ENCODE results near the gene GBP2. TPM values are rescaled to one million over a fixed set of nuclear protein-coding genes. Genes with fewer than 3 reads are reported as not detected.

GBP2 gene
- total and polyA plus RNA-seq, 2 donors (not counting 3 experiments of a cell fraction or from before 2014, with no cell fraction given): 13.1 to 30.2 TPM

DNA sequence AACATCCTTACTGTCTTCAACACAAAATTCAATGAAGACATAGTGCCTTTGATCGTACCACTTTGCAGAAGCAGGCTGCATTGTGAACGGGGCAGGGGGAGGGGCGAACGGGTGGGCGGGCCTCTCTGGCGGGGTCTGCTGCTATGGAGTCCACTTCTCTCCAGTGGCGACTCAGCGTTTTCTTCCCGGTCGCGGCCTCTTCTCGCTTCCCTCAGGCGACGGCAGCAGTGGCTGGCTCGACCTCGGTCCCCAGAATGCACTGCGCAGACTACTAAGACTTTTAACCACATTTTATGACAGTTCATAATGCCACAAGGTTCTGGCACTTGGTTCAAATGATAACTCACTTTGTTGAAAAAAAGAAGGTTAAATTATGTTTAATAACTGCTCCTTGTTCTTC, 21.2 kb downstream of the GBP2 start:
- no peak overlapping the region for H3K9ac ChIP-seq (replicated peaks; ENCODE audit: extremely low read depth, insufficient read depth, low read length)
- no peaks in the 10 kb centered on the region for H3K9me3 ChIP-seq (replicated peaks; ENCODE audit: control insufficient read depth, insufficient read depth, low read length)
- no peak overlapping the region for H3K4me2 ChIP-seq (ENCODE audit: insufficient read depth, low read length)
- ChIA-PET CTCF (no interaction called here), POLR2A (no interaction called here)
- no peaks in the 10 kb centered on the region for H3K27me3 ChIP-seq (ENCODE audit: control insufficient read depth in 2 of 2, insufficient read depth in 2 of 2, low read length in 2 of 2)
- intact Hi-C loops (cut with micrococcal nuclease) (no loop called here), dilution Hi-C loops (cut with MboI; ENCODE audit: extremely low pct_ligation_motif_present, low sequenced_read_pairs) (no loop called here)
- H3K9me1 ChIP-seq (replicated peaks; ENCODE audit: control insufficient read depth, extremely low read depth, insufficient read depth, low read length): no peaks in the 10 kb centered on the region
- H3K79me2 ChIP-seq (ENCODE audit: control insufficient read depth, insufficient read depth, low read length): no peaks in the 10 kb centered on the region
- H2AFZ ChIP-seq (ENCODE audit: low read depth, low read length): no peak overlapping the region
- FAIRE-seq (no peak), DNase-seq (ENCODE audit: low read depth, low spot score) (no peak)
- no peak for TF ChIP-seq MYC (IDR thresholded peaks at IDR 0.05; ENCODE audit: low read depth, low read length)
- no peak for TF ChIP-seq FOS (IDR thresholded peaks at IDR 0.05; ENCODE audit: borderline replicate concordance, insufficient read depth, low read length)
- no peak for TF ChIP-seq JUN (IDR thresholded peaks at IDR 0.05; ENCODE audit: borderline replicate concordance, insufficient read depth, insufficient read length, low read depth)
- no peak for TF ChIP-seq POLR2AphosphoS5 (IDR thresholded peaks at IDR 0.05; ENCODE audit: insufficient read depth, low read depth, low read length)
- TF ChIP-seq GATA2 (IDR thresholded peaks at IDR 0.05; ENCODE audit: insufficient read depth, insufficient read length, low read depth, low read length): no peak
- TF ChIP-seq CTCF (IDR thresholded peaks at IDR 0.05; ENCODE audit: extremely low read depth in 1 of 2, insufficient read depth in 1 of 2, low read depth in 1 of 2, low read length in 2 of 2): no peak
- TF ChIP-seq EZH2 (IDR thresholded peaks at IDR 0.05; ENCODE audit: borderline replicate concordance, low read depth, low read length, severe bottlenecking): no peak
- TF ChIP-seq, protein P1, sequence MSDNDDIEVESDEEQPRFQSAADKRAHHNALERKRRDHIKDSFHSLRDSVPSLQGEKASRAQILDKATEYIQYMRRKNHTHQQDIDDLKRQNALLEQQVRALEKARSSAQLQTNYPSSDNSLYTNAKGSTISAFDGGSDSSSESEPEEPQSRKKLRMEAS (IDR thresholded peaks at IDR 0.05; ENCODE audit: insufficient read depth, insufficient read length): no peak
- no peak for TF ChIP-seq POLR2A (IDR thresholded peaks at IDR 0.05; ENCODE audit: low read depth, low read length)
- no peaks in the 10 kb centered on the region for H4K20me1 ChIP-seq (replicated peaks; ENCODE audit: control insufficient read depth, extremely low read depth, insufficient read depth, low read length)
- BruUV-seq (replicated peaks): no TSS peak
- peaks cover 0 to 4% of the 10 kb centered on the region in 2 experiments for H3K36me3 ChIP-seq (ENCODE audit: control insufficient read depth in 2 of 2, extremely low read depth in 1 of 2, insufficient read depth in 2 of 2, low read length in 2 of 2)
- H3K4me1 ChIP-seq (ENCODE audit: control insufficient read depth, extremely low read depth, insufficient read depth, low read length): no peaks in the 10 kb centered on the region
- H3K4me3 ChIP-seq (replicated peaks in 1 of 3; ENCODE audit: insufficient read depth in 1 of 3, low read depth in 1 of 3, low read length in 3 of 3): no peak overlapping the region
- H3K27ac ChIP-seq (ENCODE audit: insufficient read depth, low read depth, low read length): no peak overlapping the region
